GM12891 (cell line): ENCODE results near the gene FAM174B.

Experiments used
- PAX5 ChIP-seq: IDR thresholded peaks from 2 replicates; pipeline ENCODE4 v1.6.1; 2011; ENCODE audit warnings: low read length, moderate library complexity, mild to moderate bottlenecking; ENCODE audit not compliant: insufficient read depth, severe bottlenecking
- POLR2A ChIP-seq: IDR thresholded peaks from 2 replicates; pipeline ENCODE4 v1.6.1; 2011; ENCODE audit warnings: low read depth, low read length, control low read depth
- POLR2AphosphoS5 ChIP-seq: IDR thresholded peaks from 2 replicates; pipeline ENCODE4 v1.6.1; 2011; ENCODE audit warnings: low read depth, low read length, control low read depth
- POU2F2 ChIP-seq: IDR thresholded peaks from 2 replicates; pipeline ENCODE4 v1.6.1; 2011; ENCODE audit warnings: low read depth, mild to moderate bottlenecking, control low read depth, low read length, moderate library complexity
- SPI1 ChIP-seq: IDR thresholded peaks from 2 replicates; pipeline ENCODE4 v1.6.1; 2011; ENCODE audit warnings: low read depth, low read length, control low read depth
- TAF1 ChIP-seq: IDR thresholded peaks from 2 replicates; pipeline ENCODE4 v1.6.1; 2011; ENCODE audit warnings: low read depth, low read length, control low read depth

DNA sequence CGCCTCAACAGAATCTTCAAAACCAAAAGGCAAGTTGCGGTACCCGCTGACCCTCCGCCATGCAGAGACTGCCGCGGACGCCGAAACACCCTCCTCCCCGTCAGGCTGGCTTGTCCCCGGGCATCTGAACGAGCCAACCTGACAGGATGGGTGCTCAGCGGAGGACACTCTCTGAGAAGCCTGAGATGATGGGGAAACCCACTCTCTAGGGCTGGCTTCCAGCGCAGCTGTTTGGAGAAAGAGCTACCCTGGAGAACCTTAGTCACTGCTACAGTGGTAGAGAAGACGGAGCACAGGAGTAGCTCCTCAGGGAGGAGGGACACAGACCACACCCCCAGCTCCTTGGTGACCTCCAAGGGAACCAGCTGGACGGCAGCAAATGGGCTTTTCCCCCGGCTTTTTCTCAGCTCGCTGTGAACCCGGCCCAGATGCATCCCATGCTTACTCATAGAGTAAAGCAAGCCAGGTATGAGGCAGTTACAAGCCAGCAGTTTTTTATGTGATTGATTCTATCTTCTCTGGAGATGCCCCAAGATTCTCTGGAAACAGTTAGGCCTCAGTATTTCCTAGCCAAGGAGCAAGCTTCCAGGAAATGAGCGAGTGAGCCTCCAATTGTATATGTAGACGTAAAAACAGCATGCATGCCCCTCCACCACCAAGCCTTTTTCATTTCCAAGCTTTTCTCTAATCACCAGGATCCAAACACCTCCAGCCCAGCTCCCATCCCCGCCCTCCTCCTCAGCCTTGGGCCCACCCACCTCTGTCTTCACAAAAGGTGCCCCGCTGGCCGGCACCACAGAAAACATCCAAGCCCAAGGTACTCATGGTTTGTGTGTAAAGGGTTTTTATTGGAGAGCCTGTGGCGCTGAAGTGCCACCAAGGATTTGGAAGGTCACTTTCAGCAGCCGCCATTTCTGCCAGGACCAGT, 38.7 kb downstream of the FAM174B start:
- TF ChIP-seq POLR2A (no peak), POLR2AphosphoS5 (no peak), SPI1 (no peak), TAF1 (no peak), PAX5 (no peak), POU2F2 (no peak)
